Measurements from ENCODE around the gene RASAL3. TPM values are rescaled to one million over a fixed set of nuclear protein-coding genes. Genes with fewer than 3 reads are reported as not detected.
"Not testable (repeated sequence)": the region's sequence is repeated elsewhere in the genome, so short reads cannot be mapped to it uniquely, and the experiment has no call there.

The RASAL3 gene
- total RNA-seq, 1 donor from 2014 or later, result 0.14 TPM

GRCh38 chr19:15412832-15413231 lies 51.5 kb downstream of the RASAL3 start:
- no peak for TF ChIP-seq EZH2 (IDR thresholded peaks at IDR 0.05; ENCODE audit: insufficient read depth, low read length)
- TF ChIP-seq CTCF (IDR thresholded peaks at IDR 0.05; ENCODE audit: insufficient read depth, low read depth, low read length), result no peak
- Histone ChIP-seq H3K27ac (ENCODE audit: low read depth, low read length) (no peak overlapping the region), H3K4me1 (ENCODE audit: insufficient read depth, low read length) (peaks cover 7% of the 10 kb centered on the region), H3K27me3 (ENCODE audit: insufficient read depth, low read length) (no peaks in the 10 kb centered on the region), H2AFZ (ENCODE audit: low read depth, low read length) (no peak overlapping the region), H3K9ac (ENCODE audit: low read length) (no peak overlapping the region), H3K9me3 (ENCODE audit: insufficient read depth, low read depth, low read length) (no peaks in the 10 kb centered on the region), H3K79me2 (ENCODE audit: insufficient read depth, low read length) (peaks cover 98% of the 10 kb centered on the region), H3K4me3 (ENCODE audit: insufficient read depth, low read depth, low read length) (no peak overlapping the region), H3K4me2 (ENCODE audit: low read length) (no peak overlapping the region), H4K20me1 (ENCODE audit: insufficient read depth, low read length) (peaks cover 95% of the 10 kb centered on the region), H3K36me3 (ENCODE audit: insufficient read depth, low read length) (peaks cover 15% of the 10 kb centered on the region)
- Mint-ChIP-seq H3K27ac (ENCODE audit: unreplicated experiment) (no peak overlapping the region), H3K4me1 (ENCODE audit: low read depth, unreplicated experiment) (peaks cover 12% of the 10 kb centered on the region), H3K36me3 (ENCODE audit: low read depth, unreplicated experiment) (peaks cover 13% of the 10 kb centered on the region), H3K9me3 (ENCODE audit: unreplicated experiment) (no peaks in the 10 kb centered on the region), H3K4me3 (ENCODE audit: unreplicated experiment) (peak overlapping the region; percentile 30), H3K27me3 (ENCODE audit: low read depth, unreplicated experiment) (no peaks in the 10 kb centered on the region)
- DNase-seq (ENCODE audit: low read depth) (no peak), FAIRE-seq (no peak)

- not testable (repeated sequence) for DNase-seq (ENCODE audit: low read depth); H3K27me3 Mint-ChIP-seq (ENCODE audit: low read depth, unreplicated experiment); FAIRE-seq; H3K4me3 Mint-ChIP-seq (ENCODE audit: unreplicated experiment); H3K4me1 ChIP-seq (ENCODE audit: insufficient read depth, low read length); H3K9ac ChIP-seq (ENCODE audit: low read length); H2AFZ ChIP-seq (ENCODE audit: low read depth, low read length); H3K27ac Mint-ChIP-seq (ENCODE audit: unreplicated experiment); H3K9me3 ChIP-seq (ENCODE audit: insufficient read depth, low read depth, low read length); H3K4me3 ChIP-seq (ENCODE audit: insufficient read depth, low read depth, low read length); H3K27ac ChIP-seq (ENCODE audit: low read depth, low read length); H3K9me3 Mint-ChIP-seq (ENCODE audit: unreplicated experiment); H3K4me1 Mint-ChIP-seq (ENCODE audit: low read depth, unreplicated experiment); H3K27me3 ChIP-seq (ENCODE audit: insufficient read depth, low read length); H3K4me2 ChIP-seq (ENCODE audit: low read length)
- peaks cover 15% of the 10 kb centered on the region for H3K36me3 Mint-ChIP-seq (ENCODE audit: low read depth, unreplicated experiment)
- peaks cover 16% of the 10 kb centered on the region for H3K36me3 ChIP-seq (ENCODE audit: insufficient read depth, low read length)
- peaks cover 98% of the 10 kb centered on the region for H3K79me2 ChIP-seq (ENCODE audit: insufficient read depth, low read length)
- peaks cover 95% of the 10 kb centered on the region for H4K20me1 ChIP-seq (ENCODE audit: insufficient read depth, low read length)
These were observed 53.0 kb downstream of the RASAL3 start for GRCh38 chr19:15411351-15411750.

GRCh38 chr19:15404780-15405211 lies 59.5 kb downstream of the RASAL3 start:
- no peaks in the 10 kb centered on the region for H3K27me3 Mint-ChIP-seq (ENCODE audit: low read depth, unreplicated experiment)
- H3K36me3 ChIP-seq (ENCODE audit: insufficient read depth, low read length), result peaks cover 14% of the 10 kb centered on the region

More at GRCh38 chr19:15404780-15405211, 59.5 kb downstream of the RASAL3 start:
- no peak overlapping the region for H3K4me2 ChIP-seq (ENCODE audit: low read length)
- Mint-ChIP-seq H3K36me3 (ENCODE audit: low read depth, unreplicated experiment) (peaks cover 10% of the 10 kb centered on the region), H3K4me1 (ENCODE audit: low read depth, unreplicated experiment) (peaks cover 14% of the 10 kb centered on the region), H3K9me3 (ENCODE audit: unreplicated experiment) (no peaks in the 10 kb centered on the region), H3K4me3 (ENCODE audit: unreplicated experiment) (no peak overlapping the region), H3K27ac (ENCODE audit: unreplicated experiment) (no peak overlapping the region)
- FAIRE-seq, result no peak
- H3K27me3 ChIP-seq (ENCODE audit: insufficient read depth, low read length), result no peaks in the 10 kb centered on the region
- peaks cover 96% of the 10 kb centered on the region for H4K20me1 ChIP-seq (ENCODE audit: insufficient read depth, low read length)
- H3K9me3 ChIP-seq (ENCODE audit: insufficient read depth, low read depth, low read length), result no peaks in the 10 kb centered on the region
- H2AFZ ChIP-seq (ENCODE audit: low read depth, low read length), result no peak overlapping the region
- no peaks in the 10 kb centered on the region for H3K4me1 ChIP-seq (ENCODE audit: insufficient read depth, low read length)
- TF ChIP-seq CTCF (IDR thresholded peaks at IDR 0.05; ENCODE audit: insufficient read depth, low read depth, low read length) (no peak), EZH2 (IDR thresholded peaks at IDR 0.05; ENCODE audit: insufficient read depth, low read length) (no peak)
- DNase-seq (ENCODE audit: low read depth), result no peak
- H3K4me3 ChIP-seq (ENCODE audit: insufficient read depth, low read depth, low read length), result no peak overlapping the region
- H3K27ac ChIP-seq (ENCODE audit: low read depth, low read length), result peak overlapping the region; percentile 9
- no peak overlapping the region for H3K9ac ChIP-seq (ENCODE audit: low read length)
- H3K79me2 ChIP-seq (ENCODE audit: insufficient read depth, low read length), result peaks cover 98% of the 10 kb centered on the region
